Cardiac fibroblast (primary cell): ENCODE data around the gene FSHR.

Experiments
- DNase-seq, 2 donors: peaks; one replicate each; pipeline versions ENCODE4 v3.0.0 to v3.0.0-alpha.2; 2010; ENCODE audit warnings: low read depth in 2 of 2
- H3K4me3 ChIP-seq, 2 donors: replicated peaks in 1 of 2; 1 replicate in 1 of 2; 2 replicates in 1 of 2; pipeline ENCODE4 v1.5.1; 2011; ENCODE audit warnings: low read depth in 2 of 2, low read length in 2 of 2, mild to moderate bottlenecking in 2 of 2, moderate library complexity in 1 of 2
- CTCF ChIP-seq: IDR thresholded peaks from one replicate; pipeline ENCODE4 v1.5.1; 2011; ENCODE audit warnings: low read depth, mild to moderate bottlenecking, low read length, inconsistent platforms

FSHR gene

GRCh38 chr2:48946449-48947048 lies 207.8 kb downstream of the FSHR start:
- no peak overlapping the region for H3K4me3 ChIP-seq
- peak; percentile 60 for DNase-seq
- peak; percentile 74 for TF ChIP-seq CTCF

- H3K4me3 ChIP-seq = no peak overlapping the region
- no peak for TF ChIP-seq CTCF
- peak in 1 of 2 donors; percentile 13 for DNase-seq
Measured at GRCh38 chr2:48944956-48945355, 209.4 kb downstream of the FSHR start.

GRCh38 chr2:48943436-48943835 lies 210.9 kb downstream of the FSHR start:
- H3K4me3 ChIP-seq = no peak overlapping the region
- DNase-seq = peak; percentile 12 to 55

GRCh38 chr2:48941908-48942307 lies 212.4 kb downstream of the FSHR start:
- TF ChIP-seq CTCF = no peak

More at GRCh38 chr2:48943436-48943835, 210.9 kb downstream of the FSHR start:
- TF ChIP-seq CTCF = no peak

GRCh38 chr2:48941456-48941855 lies 212.9 kb downstream of the FSHR start:
- no peak for TF ChIP-seq CTCF
- DNase-seq = no peak

More at GRCh38 chr2:48941908-48942307, 212.4 kb downstream of the FSHR start:
- no peak for DNase-seq
- H3K4me3 ChIP-seq = no peak overlapping the region

GRCh38 chr2:48940606-48941005 lies 213.7 kb downstream of the FSHR start:
- no peak overlapping the region for H3K4me3 ChIP-seq
- DNase-seq = peak; percentile 43 to 71
- TF ChIP-seq CTCF = no peak

More at GRCh38 chr2:48941456-48941855, 212.9 kb downstream of the FSHR start:
- H3K4me3 ChIP-seq = no peak overlapping the region

GRCh38 chr2:48939232-48939631 lies 215.1 kb downstream of the FSHR start:
- DNase-seq = no peak

More at GRCh38 chr2:48939232-48939631, 215.1 kb downstream of the FSHR start:
- H3K4me3 ChIP-seq = no peak overlapping the region
- TF ChIP-seq CTCF = no peak
